Measurements from ENCODE around the gene KIAA1671. TPM values are rescaled to one million over a fixed set of nuclear protein-coding genes. Genes with fewer than 3 reads are reported as not detected.

KIAA1671 gene
- total and polyA plus RNA-seq, 2 of the 13 experiments (the other 11 are each of a cell fraction or from before 2014, with no cell fraction given) = 13.5 to 13.6 TPM

DNA sequence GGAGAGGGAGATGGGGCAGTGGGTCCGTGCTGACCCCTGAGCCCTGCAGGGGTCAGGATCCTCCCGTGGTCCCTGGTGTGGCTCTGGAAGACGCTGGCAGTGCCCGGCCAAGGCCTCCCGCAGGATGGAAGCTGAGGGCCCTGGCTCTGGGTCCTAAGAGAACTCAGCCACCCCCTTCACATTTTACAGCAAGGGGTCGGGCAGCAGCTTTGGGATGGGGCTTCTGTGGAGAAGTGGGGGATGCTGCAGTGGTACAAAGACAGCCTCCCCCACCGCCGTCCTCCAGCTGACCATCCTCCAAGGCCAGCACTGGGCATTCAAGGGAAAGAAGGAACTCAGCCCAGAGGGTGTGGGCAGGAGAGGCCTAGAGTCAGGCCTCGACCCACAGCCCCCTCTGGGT is 225.4 kb downstream of the KIAA1671 start:
- H3K27me3 ChIP-seq (ENCODE audit: control insufficient read depth in 1 of 2, insufficient read depth in 2 of 2, low read length in 2 of 2) = no peaks in the 10 kb centered on the region
- H2AFZ ChIP-seq (ENCODE audit: low read length) = no peak overlapping the region
- H3K4me3 ChIP-seq (replicated peaks in 1 of 3; ENCODE audit: insufficient read depth in 1 of 3, low read depth in 2 of 3, low read length in 3 of 3) = no peak overlapping the region
- no peak overlapping the region for H3K9ac ChIP-seq (ENCODE audit: insufficient read depth, low read depth, low read length)
- intact Hi-C loops (cut with micrococcal nuclease; ENCODE audit: unreplicated experiment) (no loop called here), in situ Hi-C loops (cut with HindIII; ENCODE audit: extremely low pct_ligation_motif_present, low pct_unique_long_range_greater_than_20kb) (loop anchor here (25.0 kb wide), 1 partner anchor 241 kb away; the partner anchor contains the start of gene LHFPL7)
- no peaks in the 10 kb centered on the region for H3K9me3 ChIP-seq (ENCODE audit: low read length)
- H3K4me2 ChIP-seq (ENCODE audit: low read depth, low read length) = no peak overlapping the region
- CTCF ChIA-PET (ENCODE audit: low intra/inter-chr PET ratio, low total read pairs) = no interaction called here
- 95% methylated on average over 3 of the region's 9 CpGs for WGBS (ENCODE audit: low lambda C conversion rate)
- DNase-seq (ENCODE audit: low spot score) = no peak
- no peak for FAIRE-seq
- no peaks in the 10 kb centered on the region for H4K20me1 ChIP-seq (ENCODE audit: insufficient read depth, low read length)
- peaks cover 7% of the 10 kb centered on the region for H3K4me1 ChIP-seq (ENCODE audit: insufficient read depth, low read length)
- no peak for ATAC-seq
- peaks cover 23 to 59% of the 10 kb centered on the region in 2 experiments for H3K36me3 ChIP-seq (replicated peaks in 1 of 2; ENCODE audit: control insufficient read depth in 1 of 2, insufficient read depth in 2 of 2, low read length in 2 of 2)
- H3K79me2 ChIP-seq (ENCODE audit: insufficient read depth, low read length) = no peaks in the 10 kb centered on the region
- BruUV-seq (replicated peaks) = no TSS peak
- POLR2A ChIA-PET = no interaction called here
- no peak overlapping the region for H3K27ac ChIP-seq (ENCODE audit: extremely low read length, insufficient read depth, low read length)
- TF ChIP-seq ZNF678 (CRISPR knock-in tag; IDR thresholded peaks at IDR 0.05) = no peak
- no peak for TF ChIP-seq BORCS8-MEF2B (CRISPR knock-in tag; IDR thresholded peaks at IDR 0.05)
- TF ChIP-seq KMT2B (CRISPR knock-in tag; IDR thresholded peaks at IDR 0.05) = no peak
- no peak for TF ChIP-seq ATF7 (IDR thresholded peaks at IDR 0.05)
- TF ChIP-seq ATF7 (CRISPR knock-in tag; IDR thresholded peaks at IDR 0.05) = no peak
- TF ChIP-seq, protein P1, sequence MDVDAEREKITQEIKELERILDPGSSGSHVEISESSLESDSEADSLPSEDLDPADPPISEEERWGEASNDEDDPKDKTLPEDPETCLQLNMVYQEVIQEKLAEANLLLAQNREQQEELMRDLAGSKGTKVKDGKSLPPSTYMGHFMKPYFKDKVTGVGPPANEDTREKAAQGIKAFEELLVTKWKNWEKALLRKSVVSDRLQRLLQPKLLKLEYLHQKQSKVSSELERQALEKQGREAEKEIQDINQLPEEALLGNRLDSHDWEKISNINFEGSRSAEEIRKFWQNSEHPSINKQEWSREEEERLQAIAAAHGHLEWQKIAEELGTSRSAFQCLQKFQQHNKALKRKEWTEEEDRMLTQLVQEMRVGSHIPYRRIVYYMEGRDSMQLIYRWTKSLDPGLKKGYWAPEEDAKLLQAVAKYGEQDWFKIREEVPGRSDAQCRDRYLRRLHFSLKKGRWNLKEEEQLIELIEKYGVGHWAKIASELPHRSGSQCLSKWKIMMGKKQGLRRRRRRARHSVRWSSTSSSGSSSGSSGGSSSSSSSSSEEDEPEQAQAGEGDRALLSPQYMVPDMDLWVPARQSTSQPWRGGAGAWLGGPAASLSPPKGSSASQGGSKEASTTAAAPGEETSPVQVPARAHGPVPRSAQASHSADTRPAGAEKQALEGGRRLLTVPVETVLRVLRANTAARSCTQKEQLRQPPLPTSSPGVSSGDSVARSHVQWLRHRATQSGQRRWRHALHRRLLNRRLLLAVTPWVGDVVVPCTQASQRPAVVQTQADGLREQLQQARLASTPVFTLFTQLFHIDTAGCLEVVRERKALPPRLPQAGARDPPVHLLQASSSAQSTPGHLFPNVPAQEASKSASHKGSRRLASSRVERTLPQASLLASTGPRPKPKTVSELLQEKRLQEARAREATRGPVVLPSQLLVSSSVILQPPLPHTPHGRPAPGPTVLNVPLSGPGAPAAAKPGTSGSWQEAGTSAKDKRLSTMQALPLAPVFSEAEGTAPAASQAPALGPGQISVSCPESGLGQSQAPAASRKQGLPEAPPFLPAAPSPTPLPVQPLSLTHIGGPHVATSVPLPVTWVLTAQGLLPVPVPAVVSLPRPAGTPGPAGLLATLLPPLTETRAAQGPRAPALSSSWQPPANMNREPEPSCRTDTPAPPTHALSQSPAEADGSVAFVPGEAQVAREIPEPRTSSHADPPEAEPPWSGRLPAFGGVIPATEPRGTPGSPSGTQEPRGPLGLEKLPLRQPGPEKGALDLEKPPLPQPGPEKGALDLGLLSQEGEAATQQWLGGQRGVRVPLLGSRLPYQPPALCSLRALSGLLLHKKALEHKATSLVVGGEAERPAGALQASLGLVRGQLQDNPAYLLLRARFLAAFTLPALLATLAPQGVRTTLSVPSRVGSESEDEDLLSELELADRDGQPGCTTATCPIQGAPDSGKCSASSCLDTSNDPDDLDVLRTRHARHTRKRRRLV (CRISPR knock-in tag; IDR thresholded peaks at IDR 0.05) = no peak
- no peak for TF ChIP-seq CAMTA2 (CRISPR knock-in tag; IDR thresholded peaks at IDR 0.05; ENCODE audit: borderline replicate concordance)
- TF ChIP-seq, protein P2, sequence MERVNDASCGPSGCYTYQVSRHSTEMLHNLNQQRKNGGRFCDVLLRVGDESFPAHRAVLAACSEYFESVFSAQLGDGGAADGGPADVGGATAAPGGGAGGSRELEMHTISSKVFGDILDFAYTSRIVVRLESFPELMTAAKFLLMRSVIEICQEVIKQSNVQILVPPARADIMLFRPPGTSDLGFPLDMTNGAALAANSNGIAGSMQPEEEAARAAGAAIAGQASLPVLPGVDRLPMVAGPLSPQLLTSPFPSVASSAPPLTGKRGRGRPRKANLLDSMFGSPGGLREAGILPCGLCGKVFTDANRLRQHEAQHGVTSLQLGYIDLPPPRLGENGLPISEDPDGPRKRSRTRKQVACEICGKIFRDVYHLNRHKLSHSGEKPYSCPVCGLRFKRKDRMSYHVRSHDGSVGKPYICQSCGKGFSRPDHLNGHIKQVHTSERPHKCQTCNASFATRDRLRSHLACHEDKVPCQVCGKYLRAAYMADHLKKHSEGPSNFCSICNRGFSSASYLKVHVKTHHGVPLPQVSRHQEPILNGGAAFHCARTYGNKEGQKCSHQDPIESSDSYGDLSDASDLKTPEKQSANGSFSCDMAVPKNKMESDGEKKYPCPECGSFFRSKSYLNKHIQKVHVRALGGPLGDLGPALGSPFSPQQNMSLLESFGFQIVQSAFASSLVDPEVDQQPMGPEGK (CRISPR knock-in tag; IDR thresholded peaks at IDR 0.05) = no peak
- no peak for TF ChIP-seq PAF1 (CRISPR knock-in tag; IDR thresholded peaks at IDR 0.05)
- no peak for TF ChIP-seq CEBPG (CRISPR knock-in tag; IDR thresholded peaks at IDR 0.05)
- TF ChIP-seq GTF3A (CRISPR knock-in tag; conservative IDR thresholded peaks at IDR 0.05) = no peak
- TF ChIP-seq, protein P3, sequence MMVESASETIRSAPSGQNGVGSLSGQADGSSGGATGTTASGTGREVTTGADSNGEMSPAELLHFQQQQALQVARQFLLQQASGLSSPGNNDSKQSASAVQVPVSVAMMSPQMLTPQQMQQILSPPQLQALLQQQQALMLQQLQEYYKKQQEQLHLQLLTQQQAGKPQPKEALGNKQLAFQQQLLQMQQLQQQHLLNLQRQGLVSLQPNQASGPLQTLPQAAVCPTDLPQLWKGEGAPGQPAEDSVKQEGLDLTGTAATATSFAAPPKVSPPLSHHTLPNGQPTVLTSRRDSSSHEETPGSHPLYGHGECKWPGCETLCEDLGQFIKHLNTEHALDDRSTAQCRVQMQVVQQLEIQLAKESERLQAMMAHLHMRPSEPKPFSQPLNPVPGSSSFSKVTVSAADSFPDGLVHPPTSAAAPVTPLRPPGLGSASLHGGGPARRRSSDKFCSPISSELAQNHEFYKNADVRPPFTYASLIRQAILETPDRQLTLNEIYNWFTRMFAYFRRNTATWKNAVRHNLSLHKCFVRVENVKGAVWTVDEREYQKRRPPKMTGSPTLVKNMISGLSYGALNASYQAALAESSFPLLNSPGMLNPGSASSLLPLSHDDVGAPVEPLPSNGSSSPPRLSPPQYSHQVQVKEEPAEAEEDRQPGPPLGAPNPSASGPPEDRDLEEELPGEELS (CRISPR knock-in tag; IDR thresholded peaks at IDR 0.05) = no peak
- TF ChIP-seq, protein P4, sequence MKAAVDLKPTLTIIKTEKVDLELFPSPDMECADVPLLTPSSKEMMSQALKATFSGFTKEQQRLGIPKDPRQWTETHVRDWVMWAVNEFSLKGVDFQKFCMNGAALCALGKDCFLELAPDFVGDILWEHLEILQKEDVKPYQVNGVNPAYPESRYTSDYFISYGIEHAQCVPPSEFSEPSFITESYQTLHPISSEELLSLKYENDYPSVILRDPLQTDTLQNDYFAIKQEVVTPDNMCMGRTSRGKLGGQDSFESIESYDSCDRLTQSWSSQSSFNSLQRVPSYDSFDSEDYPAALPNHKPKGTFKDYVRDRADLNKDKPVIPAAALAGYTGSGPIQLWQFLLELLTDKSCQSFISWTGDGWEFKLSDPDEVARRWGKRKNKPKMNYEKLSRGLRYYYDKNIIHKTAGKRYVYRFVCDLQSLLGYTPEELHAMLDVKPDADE (CRISPR knock-in tag; IDR thresholded peaks at IDR 0.05) = no peak
- TF ChIP-seq JUNB (CRISPR knock-in tag; IDR thresholded peaks at IDR 0.05; ENCODE audit: borderline replicate concordance) = no peak
- TF ChIP-seq TCF12 (IDR thresholded peaks at IDR 0.05) = no peak
- TF ChIP-seq TCF12 (CRISPR knock-in tag; IDR thresholded peaks at IDR 0.05) = no peak
